Measurements from ENCODE around the gene RYR3. TPM values are rescaled to one million over a fixed set of nuclear protein-coding genes. Genes with fewer than 3 reads are reported as not detected.

RYR3 gene
- polyA plus RNA-seq, 1 donor (not counting 4 experiments of a cell fraction or from before 2014, with no cell fraction given) = 0.04 TPM

DNA sequence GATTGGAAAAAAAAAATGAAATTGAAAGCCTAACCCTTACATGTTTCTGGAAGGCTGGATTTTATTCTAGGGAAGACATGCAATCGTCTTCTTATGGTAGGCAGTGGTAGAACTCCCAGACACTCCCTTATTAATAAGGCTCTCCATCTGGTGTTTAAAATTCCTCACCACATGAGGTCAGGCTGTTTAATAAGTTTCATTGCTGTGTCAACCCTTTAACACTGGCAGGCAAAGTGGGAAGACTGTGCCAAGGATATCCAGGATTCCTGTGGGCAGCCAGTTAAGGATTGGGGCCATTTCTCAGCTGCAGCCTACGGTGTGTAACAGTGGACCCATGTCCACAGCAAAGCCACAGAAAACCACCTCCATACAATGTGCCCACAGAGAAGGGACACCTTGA is 432.0 kb downstream of the RYR3 start:
- no peak for TF ChIP-seq EZH2 (IDR thresholded peaks at IDR 0.05; ENCODE audit: low read length)
- no peak for TF ChIP-seq CTCF (optimal IDR thresholded peaks at IDR 0.05 in 1 of 3, IDR thresholded peaks at IDR 0.05 in 1 of 3, conservative IDR thresholded peaks at IDR 0.05 in 1 of 3; ENCODE audit: extremely low read depth in 1 of 3, insufficient read depth in 2 of 3, low read length in 3 of 3)
- DNase-seq (ENCODE audit: low read depth, low spot score) (no peak), FAIRE-seq (no peak)

GRCh38 chr15:33746203-33746602 is 435.4 kb downstream of the RYR3 start:
- dilution Hi-C loops (cut with MboI; ENCODE audit: extremely low pct_ligation_motif_present, low sequenced_read_pairs) = loop anchor here (25.0 kb wide), 1 partner anchor 216 kb away; the partner anchor contains the start of gene CHRM5
- Histone ChIP-seq H3K27me3 (ENCODE audit: control insufficient read depth, extremely low read depth, insufficient read depth, low read length) (no peaks in the 10 kb centered on the region), H3K9me3 (ENCODE audit: control insufficient read depth, low read depth, low read length) (no peaks in the 10 kb centered on the region), H3K4me2 (ENCODE audit: control insufficient read depth, extremely low read depth, insufficient read depth, low read depth, low read length) (no peak overlapping the region), H3K9me1 (ENCODE audit: control insufficient read depth, extremely low read depth, insufficient read depth, low read length) (no peaks in the 10 kb centered on the region), H3K9ac (ENCODE audit: control insufficient read depth, extremely low read depth, insufficient read depth, low read length) (no peak overlapping the region), H4K20me1 (ENCODE audit: control insufficient read depth, extremely low read depth, insufficient read depth, low read length) (no peaks in the 10 kb centered on the region), H3K36me3 (ENCODE audit: control insufficient read depth in 2 of 2, extremely low read depth in 1 of 2, insufficient read depth in 2 of 2, low read length in 2 of 2) (no peaks in the 10 kb centered on the region), H3K4me3 (ENCODE audit: control insufficient read depth in 2 of 3, extremely low read depth in 1 of 3, insufficient read depth in 2 of 3, low read depth in 1 of 3, low read length in 3 of 3) (no peak overlapping the region), H3K4me1 (ENCODE audit: control insufficient read depth, extremely low read depth, insufficient read depth, low read length) (no peaks in the 10 kb centered on the region), H3K79me2 (ENCODE audit: control insufficient read depth, insufficient read depth, low read length) (no peaks in the 10 kb centered on the region), H3K27ac (ENCODE audit: control insufficient read depth, insufficient read depth, low read length) (no peak overlapping the region), H2AFZ (ENCODE audit: control insufficient read depth, low read length) (no peak overlapping the region)
- TF ChIP-seq CTCF (optimal IDR thresholded peaks at IDR 0.05 in 1 of 3, IDR thresholded peaks at IDR 0.05 in 1 of 3, conservative IDR thresholded peaks at IDR 0.05 in 1 of 3; ENCODE audit: extremely low read depth in 1 of 3, insufficient read depth in 2 of 3, low read length in 3 of 3) = no peak
- DNase-seq (ENCODE audit: low read depth, low spot score) (no peak), FAIRE-seq (no peak)

More for the DNA sequence above, 432.0 kb downstream of the RYR3 start:
- Histone ChIP-seq H3K9ac (ENCODE audit: control insufficient read depth, extremely low read depth, insufficient read depth, low read length) (no peak overlapping the region), H3K27ac (ENCODE audit: control insufficient read depth, insufficient read depth, low read length) (no peak overlapping the region), H2AFZ (ENCODE audit: control insufficient read depth, low read length) (no peak overlapping the region), H3K27me3 (ENCODE audit: control insufficient read depth, extremely low read depth, insufficient read depth, low read length) (no peaks in the 10 kb centered on the region), H3K4me1 (ENCODE audit: control insufficient read depth, extremely low read depth, insufficient read depth, low read length) (no peaks in the 10 kb centered on the region), H3K4me3 (ENCODE audit: control insufficient read depth in 2 of 3, extremely low read depth in 1 of 3, insufficient read depth in 2 of 3, low read depth in 1 of 3, low read length in 3 of 3) (no peak overlapping the region), H3K4me2 (ENCODE audit: control insufficient read depth, extremely low read depth, insufficient read depth, low read depth, low read length) (no peak overlapping the region), H3K36me3 (ENCODE audit: control insufficient read depth in 2 of 2, extremely low read depth in 1 of 2, insufficient read depth in 2 of 2, low read length in 2 of 2) (no peaks in the 10 kb centered on the region), H3K79me2 (ENCODE audit: control insufficient read depth, insufficient read depth, low read length) (no peaks in the 10 kb centered on the region), H3K9me3 (ENCODE audit: control insufficient read depth, low read depth, low read length) (no peaks in the 10 kb centered on the region), H3K9me1 (ENCODE audit: control insufficient read depth, extremely low read depth, insufficient read depth, low read length) (no peaks in the 10 kb centered on the region), H4K20me1 (ENCODE audit: control insufficient read depth, extremely low read depth, insufficient read depth, low read length) (no peaks in the 10 kb centered on the region)
- dilution Hi-C loops (cut with MboI; ENCODE audit: extremely low pct_ligation_motif_present, low sequenced_read_pairs) = loop anchor here (25.0 kb wide), 1 partner anchor 220 kb away; the partner anchor contains the start of gene CHRM5
